HT-29 (cell line): ENCODE measurements around the gene ENDOU. TPM values are rescaled to one million over a fixed set of nuclear protein-coding genes. Genes with fewer than 3 reads are reported as not detected.

Experiments used
- DNase-seq: peaks from one replicate; pipeline ENCODE4 v3.0.0-alpha.2; 2015; ENCODE audit warnings: low spot score
- total RNA-seq: library from RNA; depleted of rRNA; stranded (reverse); fragments of >200 nt; shearing (Covaris generic); gene quantifications from 2 replicates; pipeline ENCODE4 v1.2.3, GENCODE V29; 2014

The ENDOU gene
- total RNA-seq, 1 experiment from 2014 or later: not detected

- DNase-seq: peak; percentile 39
Observed at GRCh38 chr12:47757840-47758583, 32.7 kb upstream of the ENDOU start.

GRCh38 chr12:47757364-47757839, 32.1 kb upstream of the ENDOU start:
- no peak for DNase-seq

DNA sequence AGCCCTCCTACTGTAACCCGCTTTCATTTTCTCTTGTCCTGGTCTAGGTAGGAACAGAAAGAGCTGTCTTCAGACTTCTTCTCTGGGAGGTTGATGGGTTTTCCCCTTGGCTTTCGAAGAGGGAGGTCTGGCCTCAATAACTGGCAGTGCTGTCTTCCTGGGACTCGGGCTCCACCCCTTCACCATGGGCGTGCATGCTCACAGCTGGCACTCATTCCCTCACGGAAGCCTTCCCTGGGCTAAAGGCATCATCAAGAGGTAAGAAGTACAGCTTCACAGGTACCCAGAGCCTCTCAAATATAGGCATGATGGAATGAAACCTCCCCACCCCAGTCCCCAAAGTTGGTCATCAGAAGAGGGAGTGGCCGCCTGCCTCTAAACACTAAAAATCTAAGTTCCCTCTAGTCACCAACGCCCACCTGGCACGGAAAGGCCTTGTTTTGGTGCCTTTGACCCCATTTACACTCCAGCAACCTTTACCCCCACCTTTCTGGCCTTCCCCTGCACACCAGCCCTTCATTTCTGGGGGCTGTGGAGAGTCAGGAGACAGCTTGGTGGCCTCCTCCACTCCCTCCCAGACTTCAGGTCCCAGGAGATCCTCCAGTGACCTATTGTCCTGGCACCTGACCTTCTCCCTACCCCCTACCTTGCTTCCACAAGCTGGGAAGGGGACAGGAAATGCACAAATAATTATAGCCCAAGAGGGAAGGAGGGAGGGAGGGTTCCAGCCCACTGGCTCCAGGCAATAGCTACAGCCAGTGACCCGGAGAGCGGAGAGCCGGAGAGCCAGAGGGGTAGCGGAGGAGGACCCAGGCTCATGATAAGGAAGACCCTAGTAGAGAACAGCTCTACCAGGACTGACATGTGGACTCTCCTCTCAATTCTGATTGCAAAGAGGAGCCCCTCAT, 30.6 kb upstream of the ENDOU start:
- DNase-seq: peak; percentile 60

- peak; percentile 93 for DNase-seq
Observed at GRCh38 chr12:47754881-47755280, 29.6 kb upstream of the ENDOU start.

DNA sequence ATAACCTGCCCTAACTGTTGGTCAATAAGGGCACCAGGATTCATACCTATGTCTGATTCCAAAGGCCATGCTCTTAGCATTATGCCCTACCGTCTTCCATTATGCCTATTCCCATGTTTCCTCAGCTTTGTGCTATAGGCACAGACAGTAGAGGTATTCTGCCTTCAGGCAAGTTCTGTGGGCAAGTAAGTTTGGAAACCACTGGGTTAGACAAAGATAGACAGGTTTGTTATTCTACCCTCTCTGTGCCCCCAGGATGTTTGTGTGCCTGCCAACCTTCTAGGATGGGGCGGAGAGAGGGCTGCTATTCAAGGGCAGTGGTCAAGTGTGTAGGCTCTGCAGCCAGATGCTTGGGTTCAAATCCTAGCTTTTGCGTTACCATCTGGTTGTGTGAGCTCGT, 28.8 kb upstream of the ENDOU start:
- DNase-seq: peak; percentile 32

DNA sequence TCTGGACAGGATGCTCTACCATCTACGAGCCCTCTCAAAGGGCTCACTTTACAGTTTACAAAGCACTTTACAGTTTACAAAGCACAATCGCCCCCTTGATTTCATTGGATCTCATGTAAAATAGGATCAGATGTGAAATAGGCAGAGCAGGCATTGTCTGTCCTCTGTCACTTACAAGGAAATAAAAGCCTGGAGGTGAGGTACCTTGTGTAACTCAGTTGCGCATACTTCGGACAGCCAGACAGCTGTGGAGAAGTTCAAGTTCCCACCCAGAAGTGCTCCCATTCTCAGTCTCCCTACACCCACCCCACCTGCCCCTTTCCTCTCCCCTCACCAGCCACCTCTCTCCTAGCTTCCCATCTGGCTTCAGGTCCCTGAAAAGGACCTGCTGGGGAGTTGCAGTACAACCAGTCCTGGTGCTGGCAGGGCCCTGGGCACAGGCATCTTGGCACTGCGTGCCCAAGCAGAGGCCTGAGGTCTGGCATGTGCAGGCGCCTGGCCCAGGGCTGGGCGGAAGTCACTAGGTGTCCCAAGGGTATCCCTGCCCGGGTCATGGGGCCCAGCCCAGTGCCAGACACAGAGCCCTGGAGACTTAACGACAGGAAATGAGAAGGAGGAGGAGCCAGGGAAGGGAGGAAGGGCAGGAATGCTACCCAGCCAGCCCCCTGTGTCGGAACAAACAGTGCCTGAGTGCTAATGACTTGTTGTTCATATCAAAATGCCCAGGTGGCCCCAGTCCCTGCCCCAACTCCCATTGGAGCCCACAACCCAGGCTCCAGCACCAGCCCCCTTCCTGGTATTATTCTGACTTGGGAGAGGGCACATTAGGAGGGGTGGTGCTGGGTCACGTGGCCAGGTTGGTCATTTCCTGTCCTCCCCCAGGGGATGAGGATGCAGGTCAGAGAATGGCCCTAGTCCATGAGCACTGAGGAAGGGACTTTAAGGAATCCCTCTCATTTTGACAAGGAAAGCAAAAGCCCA, 28.0 kb upstream of the ENDOU start:
- DNase-seq: peak; percentile 88

DNA sequence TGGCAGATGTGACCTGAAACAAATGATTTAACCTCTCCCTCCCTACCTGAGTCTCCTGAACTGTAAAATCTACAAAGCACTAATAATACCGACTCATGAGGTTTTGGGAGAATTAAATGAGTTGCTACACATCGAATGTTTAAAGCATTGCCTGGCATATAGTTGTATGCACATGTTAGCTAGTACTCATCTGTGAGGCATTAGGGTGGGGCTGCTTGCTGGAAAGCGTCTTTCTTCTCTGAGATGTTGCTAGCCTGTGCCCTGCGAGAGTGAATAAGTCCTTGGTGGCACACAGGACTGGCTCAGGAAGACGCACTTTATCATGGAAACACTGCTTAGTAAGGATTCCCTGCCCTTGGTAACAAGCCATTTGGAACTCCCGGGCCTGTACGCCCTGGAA, 27.3 kb upstream of the ENDOU start:
- DNase-seq: peak; percentile 64

DNA sequence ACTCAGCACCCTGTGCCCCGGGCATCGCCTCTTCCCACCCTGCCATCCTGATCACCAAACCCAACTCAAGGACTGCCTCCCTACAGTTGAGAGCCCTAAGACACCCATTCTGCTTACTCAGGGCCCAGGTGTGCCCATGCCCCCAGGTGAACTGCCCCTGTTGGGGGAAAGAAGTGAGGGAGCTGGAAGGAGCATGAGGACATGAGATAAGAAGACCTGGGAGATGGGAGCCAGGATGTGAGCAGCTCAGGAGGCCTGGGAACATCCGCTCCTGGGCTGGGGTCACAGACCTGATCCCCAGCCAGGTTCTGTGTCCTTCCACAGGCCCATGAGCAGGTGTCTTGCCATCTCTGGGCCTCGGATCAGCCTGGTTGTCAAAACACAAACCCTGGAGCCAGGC, 26.8 kb upstream of the ENDOU start:
- no peak for DNase-seq

DNA sequence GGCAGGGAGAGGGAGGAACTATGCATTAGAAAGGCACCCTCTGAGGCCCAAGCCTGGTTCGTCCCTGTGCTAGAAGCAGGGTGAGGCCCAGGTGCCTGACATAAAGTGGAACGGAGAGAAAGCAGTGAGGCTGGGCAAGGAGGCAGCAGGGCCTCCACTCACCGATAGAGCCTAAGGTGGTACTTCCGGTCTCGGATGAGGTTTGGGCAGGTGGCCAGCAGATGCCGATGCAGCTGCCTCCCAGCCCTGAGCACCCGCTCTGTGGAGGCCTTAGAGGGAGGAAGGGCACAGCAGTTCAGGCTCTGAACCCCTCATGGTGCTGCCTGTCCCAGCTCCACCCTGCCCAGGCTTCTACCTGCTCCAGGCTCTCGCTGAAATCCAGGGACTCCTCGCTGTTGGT, 26.3 kb upstream of the ENDOU start:
- DNase-seq: no peak

DNA sequence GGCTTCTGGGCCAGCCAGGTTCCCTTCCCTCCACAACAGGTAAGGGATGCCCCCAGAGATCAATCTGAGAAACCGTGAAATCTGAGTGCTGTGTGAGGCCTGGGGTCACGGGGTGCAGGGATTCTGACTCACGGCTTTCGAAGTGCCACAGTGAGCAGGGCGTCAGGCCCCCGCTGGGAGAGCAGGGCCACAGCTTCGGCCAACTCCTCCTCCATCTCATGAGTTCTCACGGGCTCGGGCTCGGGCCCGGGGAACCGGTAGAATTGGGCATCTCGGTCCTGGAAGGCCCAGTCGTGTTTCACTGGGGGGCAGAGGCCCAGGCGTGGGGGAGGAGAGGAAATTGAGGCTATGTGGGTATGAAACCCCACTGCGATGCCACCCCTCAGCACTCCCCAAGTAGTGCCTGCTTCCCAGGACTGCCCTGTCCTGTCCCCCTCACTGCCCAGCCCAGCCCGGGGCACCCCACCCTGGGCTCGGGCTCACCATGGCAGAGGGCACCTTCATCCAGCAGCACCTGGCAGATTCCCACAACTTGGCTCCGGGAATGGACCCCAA, 25.7 kb upstream of the ENDOU start:
- DNase-seq: no peak

DNA sequence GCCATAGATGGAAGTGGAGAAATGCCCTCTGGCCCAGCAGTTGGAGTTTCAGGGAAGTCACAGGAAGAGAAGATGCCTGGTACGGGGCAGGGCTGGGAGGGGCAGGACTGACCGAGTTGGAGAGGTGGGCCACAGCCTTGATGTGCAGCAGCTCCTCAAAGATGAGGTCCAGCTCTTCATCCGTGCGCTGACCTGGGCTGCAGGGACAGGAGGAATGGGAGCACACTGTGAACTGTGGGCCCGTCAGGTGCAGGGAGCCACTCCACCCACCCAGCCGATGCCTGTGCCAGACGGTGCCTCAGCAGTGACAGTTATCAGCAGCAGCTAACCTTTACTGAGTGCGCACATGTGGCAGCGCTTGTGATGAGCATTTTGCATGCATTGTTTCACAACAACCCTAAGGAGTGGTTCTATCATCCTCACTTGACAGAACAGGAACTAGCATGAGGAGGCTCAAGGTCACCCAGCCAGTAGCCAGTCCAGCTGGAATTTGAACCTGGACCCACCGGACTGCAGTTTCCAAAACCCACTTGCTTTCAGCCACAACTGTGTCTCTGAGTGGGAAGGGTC, 25.0 kb upstream of the ENDOU start:
- DNase-seq: no peak

DNA sequence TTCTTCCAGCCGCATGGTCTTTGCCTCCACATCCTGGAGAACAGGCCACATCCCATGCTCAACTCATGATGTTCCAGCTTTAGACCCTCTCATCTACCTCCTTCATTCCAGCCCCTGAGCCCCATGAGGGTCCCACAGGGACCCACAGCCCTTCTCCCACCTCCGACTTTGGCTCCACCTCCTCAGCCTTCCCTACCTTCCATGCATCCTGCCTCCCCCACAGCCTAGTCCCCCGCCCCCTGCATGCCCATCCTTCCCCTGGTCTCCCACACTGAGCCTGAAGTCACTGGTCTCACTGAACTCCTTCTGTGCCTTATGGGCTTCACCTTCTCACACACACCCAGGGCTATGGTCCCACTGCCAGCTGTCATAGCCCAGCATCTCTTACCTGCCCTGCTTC, 23.6 kb upstream of the ENDOU start:
- DNase-seq: no peak

- DNase-seq: no peak
Observed at GRCh38 chr12:47748507-47748828, 23.2 kb upstream of the ENDOU start.

DNA sequence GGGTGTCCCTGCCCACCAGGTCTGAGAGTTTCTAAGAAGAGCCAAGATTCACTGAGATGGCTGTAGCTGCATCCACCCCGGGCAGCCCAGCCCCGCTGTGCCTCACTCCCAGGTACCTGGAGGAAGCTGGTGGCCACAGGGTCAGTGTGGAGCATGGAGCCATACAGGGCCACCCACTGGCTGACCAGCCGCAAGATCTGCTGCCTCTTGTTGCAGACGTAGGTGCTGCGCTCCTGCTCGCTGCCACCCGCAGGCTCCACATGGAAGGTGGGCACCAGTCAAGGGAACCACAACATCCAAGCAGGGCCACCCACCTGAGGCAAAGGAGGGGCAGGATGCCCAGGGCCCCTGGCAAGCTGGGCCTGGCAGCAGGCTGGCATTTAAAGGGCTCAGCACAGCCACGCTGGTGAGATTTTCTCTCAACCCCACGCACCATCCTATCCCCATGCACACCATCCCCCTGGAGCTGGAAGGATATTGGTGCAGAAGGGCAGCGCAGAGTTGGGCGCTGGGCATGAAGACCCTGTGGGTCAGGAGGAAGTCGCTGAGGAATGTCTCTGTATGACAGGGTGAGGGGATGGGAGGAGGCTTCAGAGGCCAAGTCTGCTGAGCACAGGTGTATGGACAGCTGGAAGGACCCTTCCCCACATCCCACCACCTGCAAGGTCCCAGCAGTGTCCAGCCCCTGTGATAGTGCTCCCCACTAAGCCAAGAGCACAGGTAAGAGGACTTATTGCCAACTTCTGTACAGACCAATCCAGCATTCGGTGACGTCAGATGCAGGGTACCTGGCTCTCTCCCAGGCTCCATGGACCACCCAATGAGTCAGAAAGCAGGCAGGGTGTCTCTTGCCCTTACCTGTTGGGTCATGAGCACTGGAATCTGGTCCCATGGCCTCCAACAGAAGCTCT, 22.6 kb upstream of the ENDOU start:
- DNase-seq: no peak

DNA sequence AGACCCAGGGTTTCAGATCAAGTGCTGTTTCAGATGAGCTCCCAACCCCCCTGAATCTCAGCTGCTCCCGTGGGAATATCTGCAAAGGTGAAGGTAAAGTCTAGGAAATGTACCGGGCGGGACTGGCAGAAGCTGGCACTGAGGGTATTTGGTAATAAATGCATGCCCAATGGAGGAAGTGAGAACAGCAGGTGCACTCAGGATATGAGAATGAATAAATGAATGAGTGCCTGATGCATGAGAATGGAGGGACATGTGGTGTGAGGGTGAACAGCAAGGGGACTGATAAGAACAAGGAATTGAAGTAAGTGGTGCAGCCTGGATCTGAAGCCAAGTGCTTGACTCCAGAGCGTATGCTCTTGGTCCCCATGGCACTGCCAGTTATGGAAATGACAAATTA, 21.8 kb upstream of the ENDOU start:
- DNase-seq: no peak

GRCh38 chr12:47746523-47746922, 21.2 kb upstream of the ENDOU start:
- DNase-seq: no peak

- no peak for DNase-seq
Observed at GRCh38 chr12:47746073-47746472, 20.8 kb upstream of the ENDOU start.

DNA sequence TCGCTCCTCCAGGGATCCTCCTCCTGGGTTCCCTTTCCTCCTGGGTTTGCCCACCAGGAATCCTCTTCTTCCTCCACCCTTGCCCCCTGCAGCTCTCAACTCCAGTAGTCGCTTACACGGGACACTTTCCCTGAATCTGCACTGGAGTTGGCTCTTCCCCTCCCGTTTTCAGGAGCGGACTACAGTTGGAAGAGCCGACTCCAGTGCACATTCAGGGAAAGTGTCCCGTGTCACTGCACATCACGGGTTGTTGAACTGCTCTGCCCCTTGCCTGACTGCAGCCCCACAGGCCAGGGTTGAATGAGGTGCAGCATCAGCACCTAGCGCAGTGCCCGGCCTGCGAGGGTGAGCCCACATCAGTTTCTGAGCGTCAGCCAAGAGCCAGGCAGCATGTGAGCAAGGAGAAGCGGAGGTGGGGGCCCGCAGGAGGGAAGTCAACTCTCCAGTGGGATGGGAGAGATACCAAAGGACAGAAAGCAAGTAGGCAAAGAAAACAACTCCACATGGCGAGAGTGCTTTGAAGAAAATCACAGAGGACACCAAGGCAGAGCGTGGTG, 20.3 kb upstream of the ENDOU start:
- DNase-seq: no peak

GRCh38 chr12:47744778-47745436, 19.6 kb upstream of the ENDOU start:
- DNase-seq: no peak
